Measurements from ENCODE around the gene CRIM1.

- TF ChIP-seq HMGXB4 (CRISPR knock-in tag; IDR thresholded peaks at IDR 0.05): no peak
- no peak for TF ChIP-seq CTCF (IDR thresholded peaks at IDR 0.05)
- no peak for TF ChIP-seq FOXJ3 (CRISPR knock-in tag; IDR thresholded peaks at IDR 0.05; ENCODE audit: borderline replicate concordance)
- TF ChIP-seq MAX (CRISPR knock-in tag; IDR thresholded peaks at IDR 0.05): no peak
- TF ChIP-seq ZNF317 (CRISPR knock-in tag; IDR thresholded peaks at IDR 0.05; ENCODE audit: borderline replicate concordance, low read depth): no peak
- TF ChIP-seq AFF4 (CRISPR knock-in tag; IDR thresholded peaks at IDR 0.05; ENCODE audit: borderline replicate concordance): no peak
- TF ChIP-seq CREM (CRISPR knock-in tag; IDR thresholded peaks at IDR 0.05): no peak
- TF ChIP-seq ARID4B (CRISPR knock-in tag; IDR thresholded peaks at IDR 0.05; ENCODE audit: borderline replicate concordance): no peak
These were observed 49.6 kb downstream of the CRIM1 start for GRCh38 chr2:36405183-36405582.
